H1 (cell line): ENCODE measurements around the gene MAP2K5. TPM values are rescaled to one million over a fixed set of nuclear protein-coding genes. Genes with fewer than 3 reads are reported as not detected.

Source experiments
- CTCF ChIA-PET: fragments of 300-600 bp; sonication (Branson Sonifier 250); formaldehyde crosslinking; loops from one replicate; lab custom pipeline; 2021; ENCODE audit not compliant: partially characterized antibody; lab: Charles Lee
- POLR2A ChIA-PET: fragments of 300-600 bp; sonication (Branson Sonifier 250); formaldehyde crosslinking; loops from one replicate; lab custom pipeline; 2021; ENCODE audit warnings: inconsistent platforms; ENCODE audit not compliant: partially characterized antibody; lab: Charles Lee
- DNase-seq, 2 experiments: peaks; one replicate each; pipeline versions ENCODE4 v3.0.0 to v3.0.0-alpha.2; 2010 to 2022; ENCODE audit warnings: low spot score in 2 of 2, low read depth in 1 of 2, mixed read lengths in 1 of 2
- FAIRE-seq: peaks from 2 replicates; lab custom pipeline; 2011; peaks lifted over from hg19 to GRCh38; lab: Jason Lieb, UNC
- H2AFZ ChIP-seq: 2 replicates; pipeline ENCODE4 v1.8.1; 2012; ENCODE audit warnings: low read length, inconsistent platforms
- H2AK5ac ChIP-seq: 2 replicates; pipeline ENCODE4 v1.6.1; 2013; ENCODE audit warnings: low read depth, low read length
- H2BK120ac ChIP-seq: replicated peaks from 2 replicates; pipeline ENCODE3; 2013; ENCODE audit warnings: low read depth, low read length, inconsistent platforms
- H2BK12ac ChIP-seq: 2 replicates; pipeline ENCODE4 v1.6.1; 2013; ENCODE audit warnings: low read depth, low read length
- H2BK15ac ChIP-seq: 2 replicates; pipeline ENCODE4 v1.6.1; 2013; ENCODE audit warnings: low read length
- H2BK20ac ChIP-seq: 2 replicates; pipeline ENCODE4 v1.6.1; 2013; ENCODE audit warnings: low read length
- H2BK5ac ChIP-seq: 2 replicates; pipeline ENCODE4 v1.6.1; 2013; ENCODE audit warnings: low read depth, low read length
- H3K14ac ChIP-seq: 2 replicates; pipeline ENCODE4 v1.6.1; 2013; ENCODE audit warnings: inconsistent platforms; ENCODE audit not compliant: insufficient read length
- H3K18ac ChIP-seq: 2 replicates; pipeline ENCODE4 v1.6.1; 2013; ENCODE audit warnings: low read length; ENCODE audit errors: extremely low read depth
- H3K23ac ChIP-seq: 2 replicates; pipeline ENCODE4 v1.6.1; 2013; ENCODE audit warnings: inconsistent platforms; ENCODE audit not compliant: insufficient read length
- H3K23me2 ChIP-seq: 2 replicates; pipeline ENCODE4 v1.6.1; 2013; ENCODE audit warnings: low read depth, low read length
- H3K27ac ChIP-seq: 2 replicates; pipeline ENCODE4 v1.6.1; 2011; ENCODE audit warnings: low read depth, low read length, inconsistent platforms
- H3K27me3 ChIP-seq, 4 experiments: replicated peaks in 1 of 4; 1 replicate in 1 of 4; 2 replicates in 3 of 4; pipeline versions ENCODE4 v1.6.1 to v1.8.1; 2011 to 2013; ENCODE audit warnings: low read length in 3 of 4, mild to moderate bottlenecking in 3 of 4, inconsistent platforms in 2 of 4, mixed read lengths in 2 of 4, moderate library complexity in 1 of 4; ENCODE audit not compliant: control insufficient read depth in 3 of 4, insufficient read depth in 3 of 4; ENCODE audit errors: extremely low read depth in 1 of 4
- H3K36me3 ChIP-seq, 4 experiments: 2 replicates each; pipeline versions ENCODE4 v1.6.1 to v1.8.1; 2011 to 2013; ENCODE audit warnings: mild to moderate bottlenecking in 4 of 4, low read length in 3 of 4, moderate library complexity in 2 of 4, control low read depth in 1 of 4, inconsistent platforms in 1 of 4; ENCODE audit not compliant: insufficient read depth in 4 of 4, control insufficient read depth in 2 of 4
- H3K4ac ChIP-seq: replicated peaks from 2 replicates; pipeline ENCODE3; 2013; ENCODE audit warnings: low read length, low read depth, mixed read lengths, inconsistent platforms; ENCODE audit not compliant: insufficient read length
- H3K4me1 ChIP-seq, 4 experiments: replicated peaks in 1 of 4; 1 replicate in 1 of 4; 2 replicates in 3 of 4; pipeline versions ENCODE4 v1.6.1 to v1.8.1; 2011 to 2013; ENCODE audit warnings: low read length in 3 of 4, inconsistent platforms in 2 of 4, mixed read lengths in 1 of 4; ENCODE audit not compliant: insufficient read depth in 4 of 4, control insufficient read depth in 3 of 4
- H3K4me2 ChIP-seq, 2 experiments: 2 replicates each; pipeline versions ENCODE4 v1.6.1 to v1.8.1; 2011 to 2013; ENCODE audit warnings: low read depth in 2 of 2, low read length in 2 of 2, control low read depth in 1 of 2, inconsistent platforms in 1 of 2, mild to moderate bottlenecking in 1 of 2; ENCODE audit not compliant: insufficient read depth in 1 of 2
- H3K4me3 ChIP-seq, 4 experiments: fragments of 200-600, 300-600 bp in 1 of 4; sonication (generic), shearing (Covaris generic), sonication (Bioruptor Twin) in 1 of 4; 2 replicates each; pipeline versions ENCODE4 v1.5.1 to v1.8.1; 2011 to 2016; ENCODE audit warnings: low read length in 4 of 4, low read depth in 3 of 4, control low read depth in 2 of 4, inconsistent platforms in 2 of 4, mild to moderate bottlenecking in 2 of 4, mixed read lengths in 1 of 4, moderate library complexity in 1 of 4; ENCODE audit not compliant: insufficient read depth in 2 of 4; ENCODE audit errors: extremely low read depth in 1 of 4
- H3K56ac ChIP-seq: replicated peaks from 2 replicates; pipeline ENCODE3; 2013; ENCODE audit warnings: low read depth, mild to moderate bottlenecking, mixed read lengths, low read length, inconsistent platforms; ENCODE audit not compliant: insufficient read length
- H3K79me1 ChIP-seq: 2 replicates; pipeline ENCODE4 v1.6.1; 2013; ENCODE audit warnings: low read depth, low read length, control low read depth
- H3K79me2 ChIP-seq, 2 experiments: 2 replicates each; pipeline versions ENCODE4 v1.6.1 to v1.8.1; 2012 to 2013; ENCODE audit warnings: low read length in 2 of 2, mild to moderate bottlenecking in 2 of 2, inconsistent platforms in 1 of 2; ENCODE audit not compliant: insufficient read depth in 2 of 2, control insufficient read depth in 1 of 2
- H3K9ac ChIP-seq, 4 experiments: replicated peaks in 1 of 4; 1 replicate in 1 of 4; 2 replicates in 3 of 4; pipeline versions ENCODE4 v1.6.1 to v1.8.1; 2011 to 2013; ENCODE audit warnings: low read depth in 3 of 4, low read length in 3 of 4, control low read depth in 2 of 4, mild to moderate bottlenecking in 2 of 4, moderate library complexity in 2 of 4, inconsistent platforms in 1 of 4; ENCODE audit errors: extremely low read depth in 1 of 4
- H3K9me3 ChIP-seq, 2 experiments: 2 replicates each; pipeline versions ENCODE4 v1.6.1 to v1.8.1; 2012 to 2013; ENCODE audit warnings: mild to moderate bottlenecking in 2 of 2, moderate library complexity in 2 of 2, control low read depth in 1 of 2, inconsistent platforms in 1 of 2, low read depth in 1 of 2, low read length in 1 of 2, mixed read lengths in 1 of 2; ENCODE audit not compliant: insufficient read depth in 2 of 2
- H4K20me1 ChIP-seq, 2 experiments: replicated peaks in 1 of 2; 2 replicates each; pipeline versions ENCODE3 to v1.8.1; 2011 to 2013; ENCODE audit warnings: inconsistent platforms in 2 of 2, low read length in 2 of 2, mild to moderate bottlenecking in 1 of 2; ENCODE audit not compliant: insufficient read depth in 2 of 2, control insufficient read depth in 1 of 2
- H4K5ac ChIP-seq: 2 replicates; pipeline ENCODE4 v1.6.1; 2013; ENCODE audit warnings: low read length, low read depth, mixed read lengths, inconsistent platforms; ENCODE audit not compliant: insufficient read length
- H4K8ac ChIP-seq: 2 replicates; pipeline ENCODE4 v1.8.0; 2013; ENCODE audit warnings: mild to moderate bottlenecking, moderate library complexity, low read length, inconsistent platforms; ENCODE audit not compliant: insufficient read depth; ENCODE audit errors: extremely low read depth
- H4K91ac ChIP-seq: replicated peaks from 2 replicates; pipeline ENCODE3; 2013; ENCODE audit warnings: low read length, mixed read lengths, inconsistent platforms; ENCODE audit not compliant: insufficient read length
- ATF2 ChIP-seq: IDR thresholded peaks from 2 replicates; pipeline ENCODE4 v1.6.1; 2012; ENCODE audit warnings: low read length, inconsistent platforms
- CBX8 ChIP-seq: fragments of 300-800, 300-1000 bp; sonication (generic); IDR thresholded peaks from 2 replicates; pipeline ENCODE4 v1.7.1; 2016; ENCODE audit warnings: low read depth, low read length, borderline replicate concordance
- WGBS, 2 experiments: shearing (Covaris generic) in 1 of 2; methylation state at CpG; one replicate each; pipeline versions ENCODE4 v1.1.6 to v1.1.7; 2013 to 2015; ENCODE audit warnings: low lambda C conversion rate in 2 of 2, mixed read lengths in 2 of 2, inconsistent platforms in 1 of 2, low coverage in 1 of 2, missing lambda C conversion rate in 1 of 2; ENCODE audit not compliant: insufficient replicate concordance in 2 of 2, insufficient coverage in 1 of 2, insufficient read length in 1 of 2; ENCODE audit errors: extremely low coverage in 1 of 2, missing lambda C conversion rate in 1 of 2; 5-methylcytosine and 5-hydroxymethylcytosine counted together
- polyA plus RNA-seq, 7 experiments: library from polyadenylated mRNA; depleted of rRNA in 3 of 7; stranded (reverse) in 5 of 7; unstranded in 2 of 7; fragments of >200 nt in 5 of 7; fragments of 200-250 nt in 2 of 7; gene quantifications; 1 replicate in 5 of 7; 2 replicates in 1 of 7; 4 replicates in 1 of 7; pipeline versions ENCODE4 v1.2.1 to v1.2.3, GENCODE V29; 2011 to 2013; ENCODE audit warnings: missing spikeins in 2 of 7, mixed read lengths in 2 of 7
- total RNA-seq: library from RNA; stranded (reverse); fragmentation: NEBNext Ultra II Directional; extraction: Animal tissue kit (Norgen Biotek cat#: 25700); gene quantifications from 2 replicates; pipeline ENCODE4 v1.2.1, GENCODE V29; 2021

MAP2K5 gene
- total and polyA plus RNA-seq, 2 of the 8 experiments (the other 6 are each of a cell fraction or from before 2014, with no cell fraction given) = 4.4 to 15.8 TPM

DNA sequence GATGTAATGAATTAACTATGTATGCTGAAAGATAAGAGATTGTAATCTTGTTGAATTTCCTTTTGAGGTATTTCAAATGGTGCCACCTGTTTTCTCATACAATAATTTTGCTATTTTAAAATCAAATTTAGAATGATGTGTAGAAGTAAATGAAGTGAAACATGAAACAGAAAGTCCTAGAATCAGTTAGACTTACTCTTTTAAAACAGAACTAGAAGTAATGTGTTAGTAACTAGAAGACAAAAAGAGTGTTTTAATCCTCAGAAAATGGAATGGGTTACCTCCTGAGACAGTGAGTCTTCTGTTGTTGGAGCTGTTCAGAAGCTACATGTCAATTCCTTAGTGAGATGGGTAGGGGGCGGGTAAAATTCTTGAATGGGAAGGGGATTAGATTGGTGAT, 8.1 kb upstream of the MAP2K5 start:
- no peaks in the 10 kb centered on the region for H4K20me1 ChIP-seq
- no peak overlapping the region for H3K14ac ChIP-seq
- FAIRE-seq (no peak), DNase-seq (no peak)
- no peak overlapping the region for H4K91ac ChIP-seq
- H3K4ac ChIP-seq = no peak overlapping the region
- H3K23me2 ChIP-seq = no peaks in the 10 kb centered on the region
- ChIA-PET CTCF (no interaction called here), POLR2A (interaction anchor here (1.1 kb wide), 1 partner anchor 21 kb away, joined by 3 read pairs; no protein-coding TSS in a partner anchor)
- H4K8ac ChIP-seq = no peak overlapping the region
- WGBS, 2 experiments = 81% methylated on average over 1 of the region's 1 CpG; no CpG with 5 or more reads in 1 of the 2 experiments
- H3K79me2 ChIP-seq = no peaks in the 10 kb centered on the region
- H3K23ac ChIP-seq = no peak overlapping the region
- no peak overlapping the region for H3K9ac ChIP-seq
- H2AK5ac ChIP-seq = no peak overlapping the region
- no peak overlapping the region for H2BK20ac ChIP-seq
- no peak overlapping the region for H2BK120ac ChIP-seq
- no peak overlapping the region for H3K18ac ChIP-seq
- no peaks in the 10 kb centered on the region for H3K4me1 ChIP-seq
- no peaks in the 10 kb centered on the region for H3K27me3 ChIP-seq
- H2BK5ac ChIP-seq = no peak overlapping the region
- H3K4me2 ChIP-seq = no peak overlapping the region
- H2BK12ac ChIP-seq = no peak overlapping the region
- no peak overlapping the region for H3K56ac ChIP-seq
- no peak overlapping the region for H4K5ac ChIP-seq
- no peaks in the 10 kb centered on the region for H3K36me3 ChIP-seq
- no peak overlapping the region for H3K27ac ChIP-seq
- H2AFZ ChIP-seq = no peak overlapping the region
- TF ChIP-seq ATF2 = no peak
- no peak for TF ChIP-seq CBX8
- no peak overlapping the region for H2BK15ac ChIP-seq
- H3K4me3 ChIP-seq = no peak overlapping the region
- H3K79me1 ChIP-seq = no peaks in the 10 kb centered on the region
- no peaks in the 10 kb centered on the region for H3K9me3 ChIP-seq
